H9 (cell line): Measurements from ENCODE around the gene AQP11. TPM values are rescaled to one million over a fixed set of nuclear protein-coding genes. Genes with fewer than 3 reads are reported as not detected.

Experiments used
- DNase-seq: peaks from one replicate; pipeline ENCODE4 v3.0.0-alpha.2; 2017
- H2AFZ ChIP-seq: one replicate; pipeline ENCODE4 v1.6.1; 2013; ENCODE audit warnings: mild to moderate bottlenecking, low read length, control low read depth, moderate library complexity
- H2AK5ac ChIP-seq: 2 replicates; pipeline ENCODE4 v1.6.1; 2013; ENCODE audit warnings: low read length, control low read depth, mixed read lengths; ENCODE audit not compliant: insufficient read length
- H2BK120ac ChIP-seq: one replicate; pipeline ENCODE4 v1.6.1; 2013; ENCODE audit warnings: low read depth, mild to moderate bottlenecking, low read length, control low read depth, inconsistent platforms; ENCODE audit not compliant: poor library complexity, severe bottlenecking
- H2BK12ac ChIP-seq: 2 replicates; pipeline ENCODE4 v1.6.1; 2013; ENCODE audit warnings: low read length, control low read depth, mixed read lengths, low read depth; ENCODE audit not compliant: insufficient read length
- H2BK15ac ChIP-seq: 2 replicates; pipeline ENCODE4 v1.6.1; 2013; ENCODE audit warnings: low read depth, low read length, control low read depth
- H2BK20ac ChIP-seq: one replicate; pipeline ENCODE4 v1.6.1; 2013; ENCODE audit warnings: low read depth, mild to moderate bottlenecking, low read length, control low read depth, inconsistent platforms; ENCODE audit not compliant: poor library complexity, severe bottlenecking
- H2BK5ac ChIP-seq: 2 replicates; pipeline ENCODE4 v1.6.1; 2013; ENCODE audit warnings: low read length, control low read depth, mixed read lengths; ENCODE audit not compliant: insufficient read length
- H3K14ac ChIP-seq: 2 replicates; pipeline ENCODE4 v1.6.1; 2013; ENCODE audit warnings: low read length, control low read depth; ENCODE audit not compliant: insufficient read depth
- H3K18ac ChIP-seq: 2 replicates; pipeline ENCODE4 v1.6.1; 2013; ENCODE audit warnings: low read depth, mild to moderate bottlenecking, mixed read lengths, low read length, control low read depth; ENCODE audit not compliant: insufficient read length
- H3K23ac ChIP-seq: 2 replicates; pipeline ENCODE4 v1.6.1; 2013; ENCODE audit warnings: low read length, control low read depth, mixed read lengths, low read depth; ENCODE audit not compliant: insufficient read length
- H3K23me2 ChIP-seq: 2 replicates; pipeline ENCODE4 v1.6.1; 2013; ENCODE audit warnings: low read depth, mild to moderate bottlenecking, mixed read lengths, low read length, control low read depth; ENCODE audit not compliant: insufficient read length, poor library complexity, severe bottlenecking
- H3K27ac ChIP-seq: 2 replicates; pipeline ENCODE4 v1.5.1; 2013; ENCODE audit warnings: low read length, control low read depth, mixed read lengths, low read depth; ENCODE audit not compliant: insufficient read length
- H3K27me3 ChIP-seq: 2 replicates; pipeline ENCODE4 v1.6.1; 2013; ENCODE audit warnings: low read length, control low read depth, inconsistent platforms; ENCODE audit not compliant: insufficient read depth
- H3K4ac ChIP-seq: 2 replicates; pipeline ENCODE4 v1.6.1; 2013; ENCODE audit warnings: low read depth, mild to moderate bottlenecking, control low read depth, inconsistent platforms, low read length, moderate library complexity
- H3K4me1 ChIP-seq: 2 replicates; pipeline ENCODE4 v1.6.1; 2013; ENCODE audit warnings: low read length, control low read depth, inconsistent platforms; ENCODE audit not compliant: insufficient read depth
- H3K4me2 ChIP-seq: 2 replicates; pipeline ENCODE4 v1.6.1; 2013; ENCODE audit warnings: low read length, control low read depth, mixed read lengths; ENCODE audit not compliant: insufficient read length, insufficient read depth
- H3K56ac ChIP-seq: 2 replicates; pipeline ENCODE4 v1.6.1; 2013; ENCODE audit warnings: low read depth, mild to moderate bottlenecking, mixed read lengths, low read length, control low read depth; ENCODE audit not compliant: insufficient read length
- H3K79me1 ChIP-seq: 2 replicates; pipeline ENCODE4 v1.6.1; 2013; ENCODE audit warnings: low read depth, mild to moderate bottlenecking, moderate library complexity, low read length, control low read depth, inconsistent platforms; ENCODE audit not compliant: insufficient read depth, poor library complexity, severe bottlenecking
- H3K79me2 ChIP-seq: 2 replicates; pipeline ENCODE4 v1.6.1; 2013; ENCODE audit warnings: low read length, control low read depth, inconsistent platforms; ENCODE audit not compliant: insufficient read depth
- H3K9ac ChIP-seq: 2 replicates; pipeline ENCODE4 v1.6.1; 2013; ENCODE audit warnings: low read length, control low read depth, mixed read lengths; ENCODE audit not compliant: insufficient read length; ENCODE audit errors: extremely low read depth
- H3K9me3 ChIP-seq: one replicate; pipeline ENCODE4 v1.6.1; 2013; ENCODE audit warnings: low read depth, low read length, inconsistent platforms; ENCODE audit not compliant: control insufficient read depth
- H3T11ph ChIP-seq: one replicate; pipeline ENCODE4 v1.6.1; 2013; ENCODE audit warnings: mild to moderate bottlenecking, low read length, control low read depth, inconsistent platforms
- H4K20me1 ChIP-seq: one replicate; pipeline ENCODE4 v1.6.1; 2013; ENCODE audit not compliant: control insufficient read depth, insufficient read length, insufficient read depth
- H4K5ac ChIP-seq: 2 replicates; pipeline ENCODE4 v1.6.1; 2013; ENCODE audit warnings: low read depth, mild to moderate bottlenecking, mixed read lengths, low read length, control low read depth; ENCODE audit not compliant: insufficient read length
- H4K8ac ChIP-seq: replicated peaks from 2 replicates; pipeline ENCODE4 v1.6.1; 2013; ENCODE audit warnings: low read length, control low read depth, mixed read lengths, low read depth; ENCODE audit not compliant: insufficient read length
- H4K91ac ChIP-seq: 2 replicates; pipeline ENCODE4 v1.6.1; 2013; ENCODE audit warnings: low read depth, mild to moderate bottlenecking, moderate library complexity, mixed read lengths, low read length, control low read depth; ENCODE audit not compliant: insufficient read length
- H3K27ac Mint-ChIP-seq, 3 experiments: 2 replicates in 2 of 3; 3 replicates in 1 of 3; pipeline ENCODE4 v1.8.0; 2020 to 2021; ENCODE audit warnings: mixed read lengths in 3 of 3, mild to moderate bottlenecking in 1 of 3, moderate library complexity in 1 of 3
- H3K27me3 Mint-ChIP-seq: 2 replicates; pipeline ENCODE4 v1.8.0; 2021; ENCODE audit warnings: low read depth, mild to moderate bottlenecking, moderate library complexity, mixed read lengths
- H3K36me3 Mint-ChIP-seq, 3 experiments: 2 replicates in 2 of 3; 3 replicates in 1 of 3; pipeline ENCODE4 v1.8.0; 2020 to 2021; ENCODE audit warnings: low read depth in 3 of 3, mixed read lengths in 3 of 3; ENCODE audit not compliant: insufficient read depth in 1 of 3
- H3K4me1 Mint-ChIP-seq, 2 experiments: 2 replicates each; pipeline ENCODE4 v1.8.0; 2020; ENCODE audit warnings: mixed read lengths in 2 of 2
- H3K4me3 Mint-ChIP-seq, 2 experiments: 2 replicates in 1 of 2; 3 replicates in 1 of 2; pipeline ENCODE4 v1.8.0; 2020 to 2021; ENCODE audit warnings: mild to moderate bottlenecking in 2 of 2, mixed read lengths in 2 of 2, moderate library complexity in 1 of 2
- H3K9me3 Mint-ChIP-seq, 2 experiments: 2 replicates in 1 of 2; 3 replicates in 1 of 2; pipeline ENCODE4 v1.8.0; 2020; ENCODE audit warnings: mild to moderate bottlenecking in 2 of 2, mixed read lengths in 2 of 2, moderate library complexity in 1 of 2
- WGBS: extraction: QIAGEN DNeasy Blood & Tissue Kit; methylation state at CpG from one replicate; pipeline ENCODE4 v1.1.7; 2013; ENCODE audit warnings: missing lambda C conversion rate, low lambda C conversion rate, mixed read lengths; ENCODE audit not compliant: insufficient read length; ENCODE audit errors: extremely low coverage; 5-methylcytosine and 5-hydroxymethylcytosine counted together
- total RNA-seq: library from RNA; stranded (reverse); gene quantifications from 2 replicates; pipeline ENCODE4 v1.2.1, GENCODE V29; 2021
- TF ChIP-seq, protein P1 (sequence below): fragments of 200-600 bp; sonication (generic); conservative IDR thresholded peaks from 3 replicates; pipeline ENCODE4 v1.8.0; 2021; ENCODE audit warnings: antibody characterized with exemption, mild to moderate bottlenecking

The AQP11 gene
- total RNA-seq, 1 experiment from 2014 or later: 1.1 TPM

DNA sequence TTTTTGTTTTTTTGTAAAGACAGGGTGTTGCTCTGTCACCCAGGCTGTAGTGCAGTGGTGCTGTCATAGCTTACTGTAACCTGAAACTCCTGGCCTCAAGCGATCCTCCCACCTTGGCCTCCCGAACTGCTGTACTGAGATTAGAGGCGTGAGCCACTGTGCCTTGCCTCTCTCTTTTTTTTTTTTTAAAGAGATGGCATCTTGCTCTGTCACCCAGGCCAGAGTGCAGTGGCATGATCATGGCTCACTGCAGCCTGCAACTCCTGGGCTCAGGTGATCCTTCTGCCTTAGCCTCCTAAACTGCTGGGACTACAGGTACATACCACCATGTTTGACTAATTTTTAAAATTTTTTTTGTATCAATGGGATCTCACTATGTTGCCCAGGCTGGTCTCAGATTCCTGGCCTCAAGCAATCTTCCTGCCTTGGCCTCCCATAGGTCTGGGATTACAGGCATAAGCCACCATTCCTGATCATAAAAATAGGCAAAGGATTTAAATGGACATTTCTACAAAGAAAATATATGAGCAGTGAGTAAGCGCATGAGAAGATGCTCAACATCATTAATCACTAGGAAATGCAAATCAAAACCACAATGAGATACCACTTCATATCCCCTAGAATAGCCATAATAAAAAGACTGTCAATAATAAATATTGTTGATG is 65.1 kb downstream of the AQP11 start:
- TF ChIP-seq, protein P1, sequence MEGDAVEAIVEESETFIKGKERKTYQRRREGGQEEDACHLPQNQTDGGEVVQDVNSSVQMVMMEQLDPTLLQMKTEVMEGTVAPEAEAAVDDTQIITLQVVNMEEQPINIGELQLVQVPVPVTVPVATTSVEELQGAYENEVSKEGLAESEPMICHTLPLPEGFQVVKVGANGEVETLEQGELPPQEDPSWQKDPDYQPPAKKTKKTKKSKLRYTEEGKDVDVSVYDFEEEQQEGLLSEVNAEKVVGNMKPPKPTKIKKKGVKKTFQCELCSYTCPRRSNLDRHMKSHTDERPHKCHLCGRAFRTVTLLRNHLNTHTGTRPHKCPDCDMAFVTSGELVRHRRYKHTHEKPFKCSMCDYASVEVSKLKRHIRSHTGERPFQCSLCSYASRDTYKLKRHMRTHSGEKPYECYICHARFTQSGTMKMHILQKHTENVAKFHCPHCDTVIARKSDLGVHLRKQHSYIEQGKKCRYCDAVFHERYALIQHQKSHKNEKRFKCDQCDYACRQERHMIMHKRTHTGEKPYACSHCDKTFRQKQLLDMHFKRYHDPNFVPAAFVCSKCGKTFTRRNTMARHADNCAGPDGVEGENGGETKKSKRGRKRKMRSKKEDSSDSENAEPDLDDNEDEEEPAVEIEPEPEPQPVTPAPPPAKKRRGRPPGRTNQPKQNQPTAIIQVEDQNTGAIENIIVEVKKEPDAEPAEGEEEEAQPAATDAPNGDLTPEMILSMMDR: no peak
- no peak overlapping the region for H3K56ac ChIP-seq
- no peak overlapping the region for H3K9ac ChIP-seq
- H3K4me1 ChIP-seq: no peaks in the 10 kb centered on the region
- no peak overlapping the region for H2BK5ac ChIP-seq
- Mint-ChIP-seq H3K4me3 (no peak overlapping the region), H3K27ac (no peak overlapping the region), H3K4me1 (no peaks in the 10 kb centered on the region), H3K9me3 (0 out of 5 replicates have a peak, but pooled peaks cover 0 to 2% of the 10 kb centered on the region in 2 experiments), H3K27me3 (no peaks in the 10 kb centered on the region), H3K36me3 (no peaks in the 10 kb centered on the region)
- H3K79me1 ChIP-seq: no peaks in the 10 kb centered on the region
- H4K5ac ChIP-seq: no peak overlapping the region
- H4K8ac ChIP-seq: no peak overlapping the region
- no peak overlapping the region for H2AFZ ChIP-seq
- H2BK120ac ChIP-seq: no peak overlapping the region
- no peak overlapping the region for H2BK15ac ChIP-seq
- DNase-seq: no peak
- WGBS: no CpG with 5 or more reads among the region's 4 CpGs
- H3K27me3 ChIP-seq: no peaks in the 10 kb centered on the region
- H3K18ac ChIP-seq: no peak overlapping the region
- no peaks in the 10 kb centered on the region for H3K23me2 ChIP-seq
- H4K91ac ChIP-seq: no peak overlapping the region
- no peak overlapping the region for H3K4me2 ChIP-seq
- H3K79me2 ChIP-seq: no peaks in the 10 kb centered on the region
- no peaks in the 10 kb centered on the region for H4K20me1 ChIP-seq
- H2AK5ac ChIP-seq: no peak overlapping the region
- no peak overlapping the region for H3K23ac ChIP-seq
- H3K4ac ChIP-seq: no peak overlapping the region
- no peak overlapping the region for H2BK12ac ChIP-seq
- no peak overlapping the region for H3K14ac ChIP-seq
- no peak overlapping the region for H2BK20ac ChIP-seq
- H3K27ac ChIP-seq: no peak overlapping the region
- no peaks in the 10 kb centered on the region for H3K9me3 ChIP-seq
- no peak overlapping the region for H3T11ph ChIP-seq
